ENCODE measurements around the gene IL17RA.
A peak's percentile ranks its signal among the peaks of the same experiment; 100 is the strongest.

GRCh38 chr22:17084554-17085276 is at the start of gene IL17RA:
- TF ChIP-seq FOS (IDR thresholded peaks at IDR 0.05; ENCODE audit: borderline replicate concordance, insufficient read depth, low read length) (no peak), POLR2AphosphoS5 (IDR thresholded peaks at IDR 0.05; ENCODE audit: insufficient read depth, low read depth, low read length) (peak; percentile 65), POLR2A (IDR thresholded peaks at IDR 0.05; ENCODE audit: low read depth, low read length) (peak; percentile 76), CTCF (IDR thresholded peaks at IDR 0.05; ENCODE audit: extremely low read depth in 1 of 2, insufficient read depth in 1 of 2, low read depth in 1 of 2, low read length in 2 of 2) (no peak), EZH2 (IDR thresholded peaks at IDR 0.05; ENCODE audit: borderline replicate concordance, low read depth, low read length, severe bottlenecking) (no peak), GATA2 (IDR thresholded peaks at IDR 0.05; ENCODE audit: insufficient read depth, insufficient read length, low read depth, low read length) (no peak), JUN (IDR thresholded peaks at IDR 0.05; ENCODE audit: borderline replicate concordance, insufficient read depth, insufficient read length, low read depth) (no peak)
- TF ChIP-seq, protein P1, sequence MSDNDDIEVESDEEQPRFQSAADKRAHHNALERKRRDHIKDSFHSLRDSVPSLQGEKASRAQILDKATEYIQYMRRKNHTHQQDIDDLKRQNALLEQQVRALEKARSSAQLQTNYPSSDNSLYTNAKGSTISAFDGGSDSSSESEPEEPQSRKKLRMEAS (IDR thresholded peaks at IDR 0.05; ENCODE audit: insufficient read depth, insufficient read length): no peak
